ENCODE results near the gene GCC2. TPM values are rescaled to one million over a fixed set of nuclear protein-coding genes. Genes with fewer than 3 reads are reported as not detected.
A peak's percentile ranks its signal among the peaks of the same experiment; 100 is the strongest.

GCC2 gene
- total and polyA plus RNA-seq, 2 experiments from 2014 or later, result 39.4 to 48.1 TPM

DNA sequence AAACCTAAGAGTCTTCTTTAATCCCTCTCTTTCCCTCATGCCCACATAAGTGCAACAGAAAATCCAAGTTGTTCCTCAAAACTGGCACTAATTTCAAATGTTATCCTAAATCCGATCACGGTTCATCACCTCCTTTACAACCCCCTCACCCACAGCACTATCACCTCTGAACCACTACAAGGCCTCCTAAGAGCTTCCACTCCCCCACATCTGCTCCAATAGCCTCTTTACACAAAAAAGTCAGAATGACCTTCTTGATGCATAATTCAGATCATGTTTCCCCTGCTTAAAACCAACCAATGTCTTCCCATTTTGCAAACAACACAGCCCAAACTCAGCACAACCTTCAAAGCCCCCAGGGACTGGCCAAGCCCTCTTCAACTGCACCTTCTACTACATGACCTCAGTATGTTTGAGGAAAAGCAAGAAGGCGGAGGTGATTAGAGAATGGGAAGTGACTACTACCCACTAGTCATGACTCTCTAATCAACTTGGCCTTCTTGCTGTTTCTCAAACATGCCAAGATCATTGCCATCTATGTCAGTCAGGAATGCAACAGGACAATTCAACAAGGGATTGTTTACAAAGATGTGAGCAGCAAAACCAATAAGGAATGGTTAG lies 34.6 kb upstream of the GCC2 start:
- Histone ChIP-seq H3K4me2 (no peak overlapping the region), H3K9me2 (replicated peaks; ENCODE audit: insufficient read depth) (no peaks in the 10 kb centered on the region), H3K27ac (no peak overlapping the region), H2AFZ (no peak overlapping the region), H4K20me1 (ENCODE audit: insufficient read depth, poor library complexity, severe bottlenecking) (no peaks in the 10 kb centered on the region), H3K4me1 (ENCODE audit: insufficient read depth) (no peaks in the 10 kb centered on the region), H3K4me3 (no peak overlapping the region), H3K9me3 (ENCODE audit: low read depth) (no peaks in the 10 kb centered on the region), H3K36me3 (replicated peaks; ENCODE audit: insufficient read depth, low read depth) (no peaks in the 10 kb centered on the region), H3K27me3 (no peaks in the 10 kb centered on the region), H3K79me2 (no peaks in the 10 kb centered on the region)
- 100% methylated on average over 3 of the region's 3 CpGs for whole genome bisulfite sequencing (ENCODE audit: low lambda C conversion rate, missing lambda C conversion rate)
- TF ChIP-seq EZH2phosphoT487 (IDR thresholded peaks at IDR 0.05; ENCODE audit: low read depth, severe bottlenecking, unreplicated experiment) (no peak), EZH2 (IDR thresholded peaks at IDR 0.05; ENCODE audit: borderline replicate concordance) (no peak)
- TF ChIP-seq, protein P1, sequence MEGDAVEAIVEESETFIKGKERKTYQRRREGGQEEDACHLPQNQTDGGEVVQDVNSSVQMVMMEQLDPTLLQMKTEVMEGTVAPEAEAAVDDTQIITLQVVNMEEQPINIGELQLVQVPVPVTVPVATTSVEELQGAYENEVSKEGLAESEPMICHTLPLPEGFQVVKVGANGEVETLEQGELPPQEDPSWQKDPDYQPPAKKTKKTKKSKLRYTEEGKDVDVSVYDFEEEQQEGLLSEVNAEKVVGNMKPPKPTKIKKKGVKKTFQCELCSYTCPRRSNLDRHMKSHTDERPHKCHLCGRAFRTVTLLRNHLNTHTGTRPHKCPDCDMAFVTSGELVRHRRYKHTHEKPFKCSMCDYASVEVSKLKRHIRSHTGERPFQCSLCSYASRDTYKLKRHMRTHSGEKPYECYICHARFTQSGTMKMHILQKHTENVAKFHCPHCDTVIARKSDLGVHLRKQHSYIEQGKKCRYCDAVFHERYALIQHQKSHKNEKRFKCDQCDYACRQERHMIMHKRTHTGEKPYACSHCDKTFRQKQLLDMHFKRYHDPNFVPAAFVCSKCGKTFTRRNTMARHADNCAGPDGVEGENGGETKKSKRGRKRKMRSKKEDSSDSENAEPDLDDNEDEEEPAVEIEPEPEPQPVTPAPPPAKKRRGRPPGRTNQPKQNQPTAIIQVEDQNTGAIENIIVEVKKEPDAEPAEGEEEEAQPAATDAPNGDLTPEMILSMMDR (IDR thresholded peaks at IDR 0.05; ENCODE audit: poor library complexity), result no peak
- no peak for DNase-seq (ENCODE audit: low spot score)

DNA sequence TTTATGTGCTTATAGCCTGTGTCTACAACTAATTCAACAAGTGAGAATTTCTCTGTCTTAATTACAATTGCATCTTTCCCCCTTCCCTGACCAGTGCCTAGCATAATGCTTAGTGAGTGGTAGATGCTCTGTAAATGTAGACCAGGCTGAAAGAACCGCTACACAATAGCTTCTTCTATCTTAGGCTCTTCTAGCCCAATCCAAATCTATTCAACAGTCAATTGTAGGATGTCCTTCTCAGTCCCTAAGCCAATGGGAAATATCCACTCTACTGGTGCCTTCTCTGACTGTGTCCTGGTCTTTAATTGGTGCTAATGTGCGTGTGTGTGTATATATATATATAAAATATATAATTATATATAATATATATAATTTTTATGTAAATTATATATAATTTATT lies 34.1 kb upstream of the GCC2 start:
- Histone ChIP-seq H3K9me3 (ENCODE audit: low read depth) (no peaks in the 10 kb centered on the region), H3K27ac (no peak overlapping the region), H2AFZ (no peak overlapping the region), H3K9me2 (replicated peaks; ENCODE audit: insufficient read depth) (no peaks in the 10 kb centered on the region), H3K4me1 (ENCODE audit: insufficient read depth) (no peaks in the 10 kb centered on the region), H3K36me3 (replicated peaks; ENCODE audit: insufficient read depth, low read depth) (no peaks in the 10 kb centered on the region), H3K79me2 (no peaks in the 10 kb centered on the region), H3K27me3 (no peaks in the 10 kb centered on the region), H3K4me3 (no peak overlapping the region), H4K20me1 (ENCODE audit: insufficient read depth, poor library complexity, severe bottlenecking) (no peaks in the 10 kb centered on the region), H3K4me2 (no peak overlapping the region)
- no peak for DNase-seq (ENCODE audit: low spot score)
- 92% methylated on average over 2 of the region's 2 CpGs for WGBS (ENCODE audit: low lambda C conversion rate, missing lambda C conversion rate)
- TF ChIP-seq EZH2 (IDR thresholded peaks at IDR 0.05; ENCODE audit: borderline replicate concordance) (no peak), EZH2phosphoT487 (IDR thresholded peaks at IDR 0.05; ENCODE audit: low read depth, severe bottlenecking, unreplicated experiment) (no peak)
- TF ChIP-seq, protein P1 (IDR thresholded peaks at IDR 0.05; ENCODE audit: poor library complexity), result no peak

DNA sequence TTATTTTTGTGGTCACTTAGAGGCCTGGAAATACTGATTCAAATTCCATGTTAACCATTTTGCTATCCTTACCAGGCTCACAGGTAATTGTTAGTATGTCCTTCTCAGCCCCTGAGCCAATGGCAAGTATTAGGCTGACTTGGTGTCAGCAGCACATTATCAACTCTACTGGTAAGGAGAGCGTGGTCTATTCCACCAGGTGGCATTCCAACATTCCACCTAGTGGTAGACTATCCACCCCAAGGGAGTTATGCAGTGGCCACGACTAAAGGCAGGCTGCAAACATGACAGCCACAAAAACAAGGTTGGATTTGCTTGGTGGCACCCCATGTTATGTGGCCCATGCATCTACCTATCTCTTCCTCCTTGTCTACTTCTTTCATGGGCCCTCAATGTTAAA lies 31.8 kb upstream of the GCC2 start:
- H3K4me3 ChIP-seq, result no peak overlapping the region
- H3K4me1 ChIP-seq (ENCODE audit: insufficient read depth), result no peaks in the 10 kb centered on the region
- H3K79me2 ChIP-seq, result no peaks in the 10 kb centered on the region
- H3K36me3 ChIP-seq (replicated peaks; ENCODE audit: insufficient read depth, low read depth), result no peaks in the 10 kb centered on the region
- no peak overlapping the region for H2AFZ ChIP-seq
- 57% methylated on average over 2 of the region's 2 CpGs for WGBS (ENCODE audit: low lambda C conversion rate, missing lambda C conversion rate)
- no peaks in the 10 kb centered on the region for H3K27me3 ChIP-seq
- no peaks in the 10 kb centered on the region for H3K9me2 ChIP-seq (replicated peaks; ENCODE audit: insufficient read depth)
- H3K27ac ChIP-seq, result no peak overlapping the region
- no peak for DNase-seq (ENCODE audit: low spot score)
- H3K4me2 ChIP-seq, result no peak overlapping the region
- no peaks in the 10 kb centered on the region for H3K9me3 ChIP-seq (ENCODE audit: low read depth)
- no peaks in the 10 kb centered on the region for H4K20me1 ChIP-seq (ENCODE audit: insufficient read depth, poor library complexity, severe bottlenecking)
- TF ChIP-seq, protein P1 (IDR thresholded peaks at IDR 0.05; ENCODE audit: poor library complexity), result peak; percentile 6
- TF ChIP-seq EZH2phosphoT487 (IDR thresholded peaks at IDR 0.05; ENCODE audit: low read depth, severe bottlenecking, unreplicated experiment), result no peak

All from hepatocyte (in vitro differentiated cells).